ENCODE measurements around the gene NPAS3. TPM values are rescaled to one million over a fixed set of nuclear protein-coding genes. Genes with fewer than 3 reads are reported as not detected.

Gene NPAS3
- total RNA-seq, 1 experiment from 2014 or later = 0.36 TPM

GRCh38 chr14:33510063-33510481, 571.4 kb downstream of the NPAS3 start:
- no TSS peak for BruUV-seq (replicated peaks)
- Histone ChIP-seq H3K9ac (ENCODE audit: low read length) (no peak overlapping the region), H3K4me1 (ENCODE audit: insufficient read depth, low read length) (peaks cover 29% of the 10 kb centered on the region), H4K20me1 (ENCODE audit: low read length) (no peaks in the 10 kb centered on the region), H3K79me2 (ENCODE audit: low read length) (no peaks in the 10 kb centered on the region), H3K27ac (ENCODE audit: low read length) (no peak overlapping the region), H3K4me3 (ENCODE audit: low read length) (no peak overlapping the region), H2AFZ (ENCODE audit: low read length) (no peak overlapping the region), H3K9me3 (ENCODE audit: low read length) (no peaks in the 10 kb centered on the region), H3K36me3 (ENCODE audit: low read depth, low read length) (no peaks in the 10 kb centered on the region), H3K27me3 (ENCODE audit: low read length) (0 out of 2 replicates have a peak, but pooled peaks cover 2% of the 10 kb centered on the region), H3K9me2 (replicated peaks; ENCODE audit: low read length) (no peaks in the 10 kb centered on the region), H3F3A (ENCODE audit: low read length, unreplicated experiment) (no peaks in the 10 kb centered on the region), H3K4me2 (ENCODE audit: low read length) (peak overlapping the region; percentile 15; the same call in 1 of the 2 replicates)
- intact Hi-C loops (cut with micrococcal nuclease) = no loop called here
- CTCF ChIA-PET = no interaction called here
- POLR2A ChIA-PET (ENCODE audit: unreplicated experiment) = interaction anchor here (0.6 kb wide), 1 partner anchor 468 kb away, joined by 3 read pairs; no protein-coding TSS in a partner anchor
- ATAC-seq (no peak), DNase-seq (peak; percentile 56)
- no peak for TF ChIP-seq CTCF (conservative IDR thresholded peaks at IDR 0.05; ENCODE audit: low read depth, low read length)
- TF ChIP-seq EZH2phosphoT487 (IDR thresholded peaks at IDR 0.05; ENCODE audit: borderline replicate concordance, low read length) = no peak
- TF ChIP-seq EZH2 (IDR thresholded peaks at IDR 0.05; ENCODE audit: low read length, unreplicated experiment) = no peak

- H3K9ac ChIP-seq (ENCODE audit: low read length) = no peak overlapping the region
- H3F3A ChIP-seq (ENCODE audit: low read length, unreplicated experiment) = no peaks in the 10 kb centered on the region
- no peaks in the 10 kb centered on the region for H3K79me2 ChIP-seq (ENCODE audit: low read length)
- H3K27me3 ChIP-seq (ENCODE audit: low read length) = 0 out of 2 replicates have a peak, but pooled peaks cover 2% of the 10 kb centered on the region
- H3K36me3 ChIP-seq (ENCODE audit: low read depth, low read length) = no peaks in the 10 kb centered on the region
- peaks cover 22% of the 10 kb centered on the region for H3K4me1 ChIP-seq (ENCODE audit: insufficient read depth, low read length)
- no peak for TF ChIP-seq CTCF (conservative IDR thresholded peaks at IDR 0.05; ENCODE audit: low read depth, low read length)
- TF ChIP-seq EZH2phosphoT487 (IDR thresholded peaks at IDR 0.05; ENCODE audit: borderline replicate concordance, low read length) = no peak
- TF ChIP-seq EZH2 (IDR thresholded peaks at IDR 0.05; ENCODE audit: low read length, unreplicated experiment) = no peak
- no peak overlapping the region for H3K4me2 ChIP-seq (ENCODE audit: low read length)
- ATAC-seq (no peak), DNase-seq (no peak)
- ChIA-PET CTCF (no interaction called here), POLR2A (ENCODE audit: unreplicated experiment) (no interaction called here)
- intact Hi-C loops (cut with micrococcal nuclease) = no loop called here
- H3K27ac ChIP-seq (ENCODE audit: low read length) = no peak overlapping the region
- no peak overlapping the region for H3K4me3 ChIP-seq (ENCODE audit: low read length)
- no peaks in the 10 kb centered on the region for H4K20me1 ChIP-seq (ENCODE audit: low read length)
- H2AFZ ChIP-seq (ENCODE audit: low read length) = no peak overlapping the region
- no peaks in the 10 kb centered on the region for H3K9me3 ChIP-seq (ENCODE audit: low read length)
- no peaks in the 10 kb centered on the region for H3K9me2 ChIP-seq (replicated peaks; ENCODE audit: low read length)
- no TSS peak for BruUV-seq (replicated peaks)
Observed at GRCh38 chr14:33510991-33511390, 572.3 kb downstream of the NPAS3 start.

- H3K4me2 ChIP-seq (ENCODE audit: low read length) = no peak overlapping the region
- H3K27me3 ChIP-seq (ENCODE audit: low read length) = 0 out of 2 replicates have a peak, but pooled peaks cover 2% of the 10 kb centered on the region
- no peak overlapping the region for H3K4me3 ChIP-seq (ENCODE audit: low read length)
- DNase-seq (no peak), ATAC-seq (no peak)
- H3F3A ChIP-seq (ENCODE audit: low read length, unreplicated experiment) = no peaks in the 10 kb centered on the region
- no peaks in the 10 kb centered on the region for H3K9me3 ChIP-seq (ENCODE audit: low read length)
- H2AFZ ChIP-seq (ENCODE audit: low read length) = no peak overlapping the region
- H3K36me3 ChIP-seq (ENCODE audit: low read depth, low read length) = no peaks in the 10 kb centered on the region
- peaks cover 16% of the 10 kb centered on the region for H3K4me1 ChIP-seq (ENCODE audit: insufficient read depth, low read length)
- CTCF ChIA-PET = no interaction called here
- BruUV-seq (replicated peaks) = no TSS peak
- no peaks in the 10 kb centered on the region for H4K20me1 ChIP-seq (ENCODE audit: low read length)
- H3K9ac ChIP-seq (ENCODE audit: low read length) = no peak overlapping the region
- H3K79me2 ChIP-seq (ENCODE audit: low read length) = no peaks in the 10 kb centered on the region
- intact Hi-C loops (cut with micrococcal nuclease) = no loop called here
- TF ChIP-seq CTCF (conservative IDR thresholded peaks at IDR 0.05; ENCODE audit: low read depth, low read length) = no peak
- TF ChIP-seq EZH2phosphoT487 (IDR thresholded peaks at IDR 0.05; ENCODE audit: borderline replicate concordance, low read length) = no peak
- no peak for TF ChIP-seq EZH2 (IDR thresholded peaks at IDR 0.05; ENCODE audit: low read length, unreplicated experiment)
- no peak overlapping the region for H3K27ac ChIP-seq (ENCODE audit: low read length)
- POLR2A ChIA-PET (ENCODE audit: unreplicated experiment) = no interaction called here
- no peaks in the 10 kb centered on the region for H3K9me2 ChIP-seq (replicated peaks; ENCODE audit: low read length)
Observed at GRCh38 chr14:33511851-33512640, 573.4 kb downstream of the NPAS3 start.

All from PC-3 (cell line).